ENCODE measurements around the gene TAF1. TPM values are rescaled to one million over a fixed set of nuclear protein-coding genes. Genes with fewer than 3 reads are reported as not detected.
"Not testable (repeated sequence)": the region's sequence is repeated elsewhere in the genome, so short reads cannot be mapped to it uniquely, and the experiment has no call there.

Gene TAF1, protein sequence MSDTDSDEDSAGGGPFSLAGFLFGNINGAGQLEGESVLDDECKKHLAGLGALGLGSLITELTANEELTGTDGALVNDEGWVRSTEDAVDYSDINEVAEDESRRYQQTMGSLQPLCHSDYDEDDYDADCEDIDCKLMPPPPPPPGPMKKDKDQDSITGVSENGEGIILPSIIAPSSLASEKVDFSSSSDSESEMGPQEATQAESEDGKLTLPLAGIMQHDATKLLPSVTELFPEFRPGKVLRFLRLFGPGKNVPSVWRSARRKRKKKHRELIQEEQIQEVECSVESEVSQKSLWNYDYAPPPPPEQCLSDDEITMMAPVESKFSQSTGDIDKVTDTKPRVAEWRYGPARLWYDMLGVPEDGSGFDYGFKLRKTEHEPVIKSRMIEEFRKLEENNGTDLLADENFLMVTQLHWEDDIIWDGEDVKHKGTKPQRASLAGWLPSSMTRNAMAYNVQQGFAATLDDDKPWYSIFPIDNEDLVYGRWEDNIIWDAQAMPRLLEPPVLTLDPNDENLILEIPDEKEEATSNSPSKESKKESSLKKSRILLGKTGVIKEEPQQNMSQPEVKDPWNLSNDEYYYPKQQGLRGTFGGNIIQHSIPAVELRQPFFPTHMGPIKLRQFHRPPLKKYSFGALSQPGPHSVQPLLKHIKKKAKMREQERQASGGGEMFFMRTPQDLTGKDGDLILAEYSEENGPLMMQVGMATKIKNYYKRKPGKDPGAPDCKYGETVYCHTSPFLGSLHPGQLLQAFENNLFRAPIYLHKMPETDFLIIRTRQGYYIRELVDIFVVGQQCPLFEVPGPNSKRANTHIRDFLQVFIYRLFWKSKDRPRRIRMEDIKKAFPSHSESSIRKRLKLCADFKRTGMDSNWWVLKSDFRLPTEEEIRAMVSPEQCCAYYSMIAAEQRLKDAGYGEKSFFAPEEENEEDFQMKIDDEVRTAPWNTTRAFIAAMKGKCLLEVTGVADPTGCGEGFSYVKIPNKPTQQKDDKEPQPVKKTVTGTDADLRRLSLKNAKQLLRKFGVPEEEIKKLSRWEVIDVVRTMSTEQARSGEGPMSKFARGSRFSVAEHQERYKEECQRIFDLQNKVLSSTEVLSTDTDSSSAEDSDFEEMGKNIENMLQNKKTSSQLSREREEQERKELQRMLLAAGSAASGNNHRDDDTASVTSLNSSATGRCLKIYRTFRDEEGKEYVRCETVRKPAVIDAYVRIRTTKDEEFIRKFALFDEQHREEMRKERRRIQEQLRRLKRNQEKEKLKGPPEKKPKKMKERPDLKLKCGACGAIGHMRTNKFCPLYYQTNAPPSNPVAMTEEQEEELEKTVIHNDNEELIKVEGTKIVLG (N-terminal part only)
- 25.0 and 31.1 TPM in 2 replicates for total RNA-seq

DNA sequence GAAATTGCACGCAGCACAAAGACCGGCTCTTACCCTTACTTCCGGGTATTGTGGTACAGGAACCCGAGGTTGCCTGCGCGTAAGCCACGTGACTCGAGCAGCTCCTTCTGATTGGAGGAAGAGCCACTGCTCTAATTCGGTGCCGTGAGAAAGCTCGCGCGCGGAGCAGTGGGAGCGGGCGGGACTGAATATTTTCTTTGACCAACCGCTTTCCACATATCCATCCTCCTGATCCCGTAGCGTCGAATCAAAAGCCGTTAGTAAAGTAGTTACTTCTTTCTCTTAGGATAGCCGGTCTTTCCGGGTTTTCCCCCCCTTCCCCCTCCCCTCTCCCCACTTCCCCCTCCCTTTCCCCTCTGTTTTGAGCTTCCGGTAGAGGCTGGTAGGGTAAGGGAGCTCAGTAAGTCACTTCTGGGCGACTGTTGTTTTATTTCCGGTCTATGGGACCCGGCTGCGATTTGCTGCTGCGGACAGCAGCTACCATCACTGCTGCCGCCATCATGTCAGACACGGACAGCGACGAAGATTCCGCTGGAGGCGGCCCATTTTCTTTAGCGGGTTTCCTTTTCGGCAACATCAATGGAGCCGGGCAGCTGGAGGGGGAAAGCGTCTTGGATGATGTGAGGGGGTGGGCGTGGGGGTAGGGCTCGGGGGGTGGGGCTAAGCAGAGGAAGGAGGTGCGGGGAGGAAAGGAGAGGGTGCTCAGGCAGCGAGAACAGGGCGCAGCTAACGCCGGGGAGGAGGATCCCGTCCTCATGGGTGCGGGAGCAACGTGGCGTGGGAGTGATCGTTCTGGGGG lies at the start of gene TAF1:
Gene TAF1, plus strand, starts transcription at position 483 of the 799 bp plus-strand sequence. Its CDS starts 18 bp downstream, at position 501.
- Histone ChIP-seq H3K27me3 (ENCODE audit: insufficient read depth, low read length) (no peaks in the 10 kb centered on the region), H3K27ac (ENCODE audit: low read depth, low read length) (peak within 1 kb of the TSS; percentile 97), H4K20me1 (ENCODE audit: insufficient read depth, low read length) (peaks cover 2% of the 10 kb centered on the region), H3K4me3 (ENCODE audit: insufficient read depth, low read length) (peak within 1 kb of the TSS; percentile 84), H2AFZ (ENCODE audit: low read length) (peak within 1 kb of the TSS; percentile 80), H3K4me1 (ENCODE audit: insufficient read depth, low read length) (peaks cover 4% of the 10 kb centered on the region), H3K79me2 (ENCODE audit: insufficient read depth, low read length) (peaks cover 36% of the 10 kb centered on the region), H3K4me2 (ENCODE audit: insufficient read depth, low read length) (peak within 1 kb of the TSS; percentile 84), H3K36me3 (ENCODE audit: insufficient read depth, low read length) (peaks cover 7% of the 10 kb centered on the region), H3K9me3 (ENCODE audit: low read depth, low read length) (no peaks in the 10 kb centered on the region)
- TF ChIP-seq, protein P1, sequence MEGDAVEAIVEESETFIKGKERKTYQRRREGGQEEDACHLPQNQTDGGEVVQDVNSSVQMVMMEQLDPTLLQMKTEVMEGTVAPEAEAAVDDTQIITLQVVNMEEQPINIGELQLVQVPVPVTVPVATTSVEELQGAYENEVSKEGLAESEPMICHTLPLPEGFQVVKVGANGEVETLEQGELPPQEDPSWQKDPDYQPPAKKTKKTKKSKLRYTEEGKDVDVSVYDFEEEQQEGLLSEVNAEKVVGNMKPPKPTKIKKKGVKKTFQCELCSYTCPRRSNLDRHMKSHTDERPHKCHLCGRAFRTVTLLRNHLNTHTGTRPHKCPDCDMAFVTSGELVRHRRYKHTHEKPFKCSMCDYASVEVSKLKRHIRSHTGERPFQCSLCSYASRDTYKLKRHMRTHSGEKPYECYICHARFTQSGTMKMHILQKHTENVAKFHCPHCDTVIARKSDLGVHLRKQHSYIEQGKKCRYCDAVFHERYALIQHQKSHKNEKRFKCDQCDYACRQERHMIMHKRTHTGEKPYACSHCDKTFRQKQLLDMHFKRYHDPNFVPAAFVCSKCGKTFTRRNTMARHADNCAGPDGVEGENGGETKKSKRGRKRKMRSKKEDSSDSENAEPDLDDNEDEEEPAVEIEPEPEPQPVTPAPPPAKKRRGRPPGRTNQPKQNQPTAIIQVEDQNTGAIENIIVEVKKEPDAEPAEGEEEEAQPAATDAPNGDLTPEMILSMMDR (IDR thresholded peaks at IDR 0.05; ENCODE audit: extremely low read depth, low read depth, low read length), result no peak
- DNase-seq (ENCODE audit: insufficient read length, low spot score, missing footprints), result peak; percentile 92

DNA sequence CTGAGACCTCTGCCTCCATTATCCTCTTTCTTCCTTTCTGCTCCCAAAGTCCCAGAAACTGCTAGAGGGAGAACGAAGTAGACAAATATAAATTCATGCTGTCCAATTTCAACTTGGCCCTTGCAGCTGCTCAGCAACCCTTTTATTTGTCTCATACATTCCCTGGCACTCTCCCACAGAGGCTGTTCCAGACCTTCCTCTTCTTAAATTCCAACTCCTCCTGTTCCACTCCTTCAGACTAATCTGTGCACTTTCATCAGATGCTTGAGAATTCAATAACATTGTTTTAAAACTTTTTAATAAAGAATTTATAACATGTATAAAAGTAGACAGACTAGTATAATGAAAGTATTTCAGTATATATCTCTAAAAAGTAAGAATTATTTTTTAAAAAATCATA lies 49.2 kb upstream of the TAF1 start:
- H3K9me3 ChIP-seq (ENCODE audit: low read depth, low read length); H3K27ac ChIP-seq (ENCODE audit: low read depth, low read length); H4K20me1 ChIP-seq (ENCODE audit: insufficient read depth, low read length); DNase-seq (ENCODE audit: insufficient read length, low spot score, missing footprints); H2AFZ ChIP-seq (ENCODE audit: low read length); H3K36me3 ChIP-seq (ENCODE audit: insufficient read depth, low read length); H3K79me2 ChIP-seq (ENCODE audit: insufficient read depth, low read length); H3K4me1 ChIP-seq (ENCODE audit: insufficient read depth, low read length); H3K27me3 ChIP-seq (ENCODE audit: insufficient read depth, low read length); H3K4me3 ChIP-seq (ENCODE audit: insufficient read depth, low read length); H3K4me2 ChIP-seq (ENCODE audit: insufficient read depth, low read length): not testable (repeated sequence)

DNA sequence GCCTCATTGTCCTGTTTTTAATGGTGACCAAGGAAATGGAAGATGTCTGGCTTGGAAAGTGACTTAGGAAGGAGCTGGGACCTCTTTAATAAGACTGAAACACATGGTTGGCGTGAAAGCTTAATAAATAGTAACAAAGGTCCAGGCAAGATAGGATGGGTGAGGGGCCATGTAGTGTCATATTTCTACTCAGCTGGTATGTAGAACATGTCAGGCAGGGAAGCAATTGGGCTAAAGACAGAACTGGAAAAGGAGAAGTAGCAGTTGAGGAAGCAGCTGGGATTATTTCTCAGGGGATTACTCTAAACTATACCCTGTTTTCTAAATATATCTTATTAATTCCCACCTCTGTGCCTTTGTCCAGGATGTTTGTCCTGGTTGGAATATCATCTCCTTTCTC lies 46.0 kb upstream of the TAF1 start:
- Histone ChIP-seq H3K4me2 (ENCODE audit: insufficient read depth, low read length) (no peak overlapping the region), H3K4me1 (ENCODE audit: insufficient read depth, low read length) (peaks cover 6% of the 10 kb centered on the region), H3K27ac (ENCODE audit: low read depth, low read length) (no peak overlapping the region), H3K4me3 (ENCODE audit: insufficient read depth, low read length) (no peak overlapping the region), H3K9me3 (ENCODE audit: low read depth, low read length) (no peaks in the 10 kb centered on the region), H3K36me3 (ENCODE audit: insufficient read depth, low read length) (no peaks in the 10 kb centered on the region), H2AFZ (ENCODE audit: low read length) (no peak overlapping the region), H4K20me1 (ENCODE audit: insufficient read depth, low read length) (no peaks in the 10 kb centered on the region), H3K79me2 (ENCODE audit: insufficient read depth, low read length) (no peaks in the 10 kb centered on the region), H3K27me3 (ENCODE audit: insufficient read depth, low read length) (no peaks in the 10 kb centered on the region)
- TF ChIP-seq, protein P1 (IDR thresholded peaks at IDR 0.05; ENCODE audit: extremely low read depth, low read depth, low read length), result no peak
- DNase-seq (ENCODE audit: insufficient read length, low spot score, missing footprints), result no peak

DNA sequence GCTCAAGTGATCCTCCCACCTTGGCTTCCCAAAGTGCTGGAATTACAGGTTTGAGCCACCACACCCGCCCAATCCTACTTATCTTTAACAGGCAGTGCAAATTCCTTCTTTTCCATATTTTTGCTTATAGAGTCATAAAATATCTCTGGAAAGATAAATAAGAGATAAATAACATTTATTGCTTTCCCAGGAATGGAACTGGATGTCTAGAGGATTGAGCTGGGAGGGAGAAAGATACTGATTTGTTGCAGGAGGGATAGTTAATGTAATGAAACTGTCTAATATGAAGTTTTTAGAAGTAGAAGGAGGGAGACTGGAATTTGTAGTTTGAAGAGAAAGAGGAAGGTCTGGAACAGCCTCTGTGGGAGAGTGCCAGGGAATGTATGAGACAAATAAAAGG lies 44.4 kb upstream of the TAF1 start:
- H3K4me3 ChIP-seq (ENCODE audit: insufficient read depth, low read length), result no peak overlapping the region
- no peak overlapping the region for H2AFZ ChIP-seq (ENCODE audit: low read length)
- no peaks in the 10 kb centered on the region for H3K4me1 ChIP-seq (ENCODE audit: insufficient read depth, low read length)
- H3K27ac ChIP-seq (ENCODE audit: low read depth, low read length), result no peak overlapping the region
- DNase-seq (ENCODE audit: insufficient read length, low spot score, missing footprints), result no peak
- H4K20me1 ChIP-seq (ENCODE audit: insufficient read depth, low read length), result no peaks in the 10 kb centered on the region
- no peak overlapping the region for H3K4me2 ChIP-seq (ENCODE audit: insufficient read depth, low read length)
- H3K9me3 ChIP-seq (ENCODE audit: low read depth, low read length), result no peaks in the 10 kb centered on the region
- H3K27me3 ChIP-seq (ENCODE audit: insufficient read depth, low read length), result no peaks in the 10 kb centered on the region
- H3K36me3 ChIP-seq (ENCODE audit: insufficient read depth, low read length), result no peaks in the 10 kb centered on the region
- H3K79me2 ChIP-seq (ENCODE audit: insufficient read depth, low read length), result no peaks in the 10 kb centered on the region
- TF ChIP-seq, protein P1 (IDR thresholded peaks at IDR 0.05; ENCODE audit: extremely low read depth, low read depth, low read length), result no peak

DNA sequence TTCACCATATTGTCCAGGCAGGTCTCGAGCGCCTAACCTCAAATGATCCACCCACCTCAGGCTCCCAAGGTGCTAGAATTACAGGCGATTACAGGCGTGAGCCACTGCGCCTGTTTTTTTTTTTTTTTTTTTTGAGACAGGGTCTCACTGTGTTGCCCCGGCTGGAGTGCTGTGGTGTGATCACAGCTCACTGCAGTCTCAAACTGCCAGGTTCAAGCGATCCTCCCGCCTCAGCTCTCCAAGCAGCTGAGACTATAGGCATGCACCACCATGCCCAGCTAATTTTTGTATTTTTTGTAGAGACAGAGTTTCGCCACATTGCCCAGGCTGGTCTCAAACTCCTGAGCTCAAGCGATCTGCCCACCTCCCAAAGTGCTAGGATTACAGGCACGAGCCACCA lies 41.7 kb upstream of the TAF1 start:
- H2AFZ ChIP-seq (ENCODE audit: low read length); H3K27ac ChIP-seq (ENCODE audit: low read depth, low read length); H3K4me2 ChIP-seq (ENCODE audit: insufficient read depth, low read length); DNase-seq (ENCODE audit: insufficient read length, low spot score, missing footprints); H3K9me3 ChIP-seq (ENCODE audit: low read depth, low read length); H3K4me3 ChIP-seq (ENCODE audit: insufficient read depth, low read length); H3K36me3 ChIP-seq (ENCODE audit: insufficient read depth, low read length); H3K27me3 ChIP-seq (ENCODE audit: insufficient read depth, low read length); H3K79me2 ChIP-seq (ENCODE audit: insufficient read depth, low read length); H3K4me1 ChIP-seq (ENCODE audit: insufficient read depth, low read length); H4K20me1 ChIP-seq (ENCODE audit: insufficient read depth, low read length): not testable (repeated sequence)

Measured in osteoblast (primary cell).